Nephron (organoid): ENCODE measurements around the gene ISG20.

ENCODE experiments used
- H3K27ac Mint-ChIP-seq, 3 experiments: 2 replicates each; pipeline ENCODE4 v1.8.0; 2020; ENCODE audit warnings: mixed read lengths in 3 of 3, mild to moderate bottlenecking in 2 of 3, moderate library complexity in 1 of 3
- H3K27me3 Mint-ChIP-seq: 2 replicates; pipeline ENCODE4 v1.8.0; 2021; ENCODE audit warnings: low read depth, mild to moderate bottlenecking, moderate library complexity, mixed read lengths
- H3K36me3 Mint-ChIP-seq: 2 replicates; pipeline ENCODE4 v1.8.0; 2020; ENCODE audit warnings: low read depth, mixed read lengths
- H3K4me1 Mint-ChIP-seq: 2 replicates; pipeline ENCODE4 v1.8.0; 2020; ENCODE audit warnings: mixed read lengths
- H3K4me3 Mint-ChIP-seq, 3 experiments: 2 replicates each; pipeline ENCODE4 v1.8.0; 2020; ENCODE audit warnings: mild to moderate bottlenecking in 3 of 3, mixed read lengths in 3 of 3, moderate library complexity in 2 of 3
- H3K9me3 Mint-ChIP-seq: 2 replicates; pipeline ENCODE4 v1.8.0; 2020; ENCODE audit warnings: mixed read lengths
- CTCF ChIP-seq, 3 experiments: fragments of 200-600 bp; sonication (generic); IDR thresholded peaks; one replicate each; pipeline ENCODE4 v1.5.0; 2021; ENCODE audit warnings: antibody characterized with exemption in 3 of 3; ENCODE audit not compliant: unreplicated experiment in 3 of 3

Gene ISG20

GRCh38 chr15:88651971-88652370 lies 13.2 kb downstream of the ISG20 start:
- H3K27ac Mint-ChIP-seq = no peak overlapping the region
- no peaks in the 10 kb centered on the region for H3K36me3 Mint-ChIP-seq
- no peaks in the 10 kb centered on the region for H3K9me3 Mint-ChIP-seq
- no peak overlapping the region for H3K4me3 Mint-ChIP-seq
- H3K27me3 Mint-ChIP-seq = peaks cover 17% of the 10 kb centered on the region
- peaks cover 6% of the 10 kb centered on the region for H3K4me1 Mint-ChIP-seq
- no peak for TF ChIP-seq CTCF (IDR thresholded peaks at IDR 0.05; ENCODE audit: unreplicated experiment in 3 of 3)

GRCh38 chr15:88652456-88653199 lies 13.8 kb downstream of the ISG20 start:
- H3K4me3 Mint-ChIP-seq = no peak overlapping the region
- H3K27ac Mint-ChIP-seq = no peak overlapping the region

GRCh38 chr15:88653200-88654064 lies 14.6 kb downstream of the ISG20 start:
- no peaks in the 10 kb centered on the region for H3K9me3 Mint-ChIP-seq

More at GRCh38 chr15:88652456-88653199, 13.8 kb downstream of the ISG20 start:
- no peaks in the 10 kb centered on the region for H3K36me3 Mint-ChIP-seq
- peaks cover 6% of the 10 kb centered on the region for H3K4me1 Mint-ChIP-seq
- H3K27me3 Mint-ChIP-seq = peaks cover 22% of the 10 kb centered on the region
- H3K9me3 Mint-ChIP-seq = no peaks in the 10 kb centered on the region
- no peak for TF ChIP-seq CTCF (IDR thresholded peaks at IDR 0.05; ENCODE audit: unreplicated experiment in 3 of 3)

GRCh38 chr15:88654430-88655102 lies 15.8 kb downstream of the ISG20 start:
- H3K27ac Mint-ChIP-seq = no peak overlapping the region
- no peak for TF ChIP-seq CTCF (IDR thresholded peaks at IDR 0.05; ENCODE audit: unreplicated experiment in 3 of 3)
- H3K9me3 Mint-ChIP-seq = no peaks in the 10 kb centered on the region
- H3K4me1 Mint-ChIP-seq = no peaks in the 10 kb centered on the region
- H3K36me3 Mint-ChIP-seq = no peaks in the 10 kb centered on the region
- H3K27me3 Mint-ChIP-seq = peaks cover 30% of the 10 kb centered on the region
- H3K4me3 Mint-ChIP-seq = no peak overlapping the region

More at GRCh38 chr15:88653200-88654064, 14.6 kb downstream of the ISG20 start:
- no peak for TF ChIP-seq CTCF (IDR thresholded peaks at IDR 0.05; ENCODE audit: unreplicated experiment in 3 of 3)
- H3K27me3 Mint-ChIP-seq = peaks cover 25% of the 10 kb centered on the region
- no peak overlapping the region for H3K4me3 Mint-ChIP-seq
- H3K36me3 Mint-ChIP-seq = no peaks in the 10 kb centered on the region
- H3K27ac Mint-ChIP-seq = no peak overlapping the region
- H3K4me1 Mint-ChIP-seq = peaks cover 6% of the 10 kb centered on the region

- H3K4me1 Mint-ChIP-seq = no peaks in the 10 kb centered on the region
- TF ChIP-seq CTCF (IDR thresholded peaks at IDR 0.05; ENCODE audit: unreplicated experiment in 3 of 3) = no peak
- H3K36me3 Mint-ChIP-seq = no peaks in the 10 kb centered on the region
- no peaks in the 10 kb centered on the region for H3K9me3 Mint-ChIP-seq
- H3K27me3 Mint-ChIP-seq = peaks cover 35% of the 10 kb centered on the region
- H3K4me3 Mint-ChIP-seq = no peak overlapping the region
- H3K27ac Mint-ChIP-seq = no peak overlapping the region
Observed at GRCh38 chr15:88655103-88655553, 16.3 kb downstream of the ISG20 start.
